Measurements from ENCODE around the gene SEC14L3. TPM values are rescaled to one million over a fixed set of nuclear protein-coding genes. Genes with fewer than 3 reads are reported as not detected.

SEC14L3 gene
- total RNA-seq, 3 donors from 2014 or later, result not detected

DNA sequence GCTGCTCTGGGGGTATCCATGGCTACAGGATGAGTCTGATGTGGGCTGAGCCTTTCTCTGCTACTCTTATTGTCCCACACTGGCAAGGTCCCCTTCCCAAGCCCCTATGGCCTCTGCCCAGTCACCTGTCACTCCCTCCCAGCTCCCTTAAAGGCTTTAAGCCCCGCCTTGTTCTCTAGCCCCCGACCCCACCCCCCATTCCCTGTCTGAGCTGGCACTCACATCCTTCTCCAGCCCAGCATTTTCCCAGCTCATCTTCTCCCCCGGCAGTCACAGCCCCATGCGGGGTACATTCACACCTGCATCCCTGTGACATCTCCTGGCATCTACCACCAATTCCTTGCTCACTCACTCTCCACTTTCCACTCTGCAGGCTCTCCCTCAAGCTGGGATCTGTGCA, 41.9 kb downstream of the SEC14L3 start:
- Histone ChIP-seq H3K27me3 (no peaks in the 10 kb centered on the region), H3K9me3 (no peaks in the 10 kb centered on the region), H3K36me3 (no peaks in the 10 kb centered on the region), H3K4me1 (peaks cover 0 to 3% of the 10 kb centered on the region in 2 donors), H3K4me3 (no peak overlapping the region), H3K27ac (no peak overlapping the region)
- intact Hi-C loops (cut with DNase I; ENCODE audit: low total_unique reads), result no loop called here
- TF ChIP-seq POLR2AphosphoS5 (IDR thresholded peaks at IDR 0.05), result no peak
- no peak for TF ChIP-seq POLR2A (IDR thresholded peaks at IDR 0.05)
- TF ChIP-seq CTCF (IDR thresholded peaks at IDR 0.05), result no peak
- no peak for DNase-seq (ENCODE audit: low spot score in 2 of 2)

GRCh38 chr22:30427871-30428270, 43.9 kb downstream of the SEC14L3 start:
- Histone ChIP-seq H3K9me3 (no peaks in the 10 kb centered on the region), H3K36me3 (no peaks in the 10 kb centered on the region), H3K27ac (peak overlapping the region in 1 of 2 donors; percentile 84), H3K27me3 (no peaks in the 10 kb centered on the region), H3K4me1 (peaks cover 0 to 10% of the 10 kb centered on the region in 2 donors), H3K4me3 (no peak overlapping the region)
- intact Hi-C loops (cut with DNase I; ENCODE audit: low total_unique reads), result no loop called here
- no peak for DNase-seq (ENCODE audit: low spot score in 2 of 2)
- no peak for TF ChIP-seq POLR2A (IDR thresholded peaks at IDR 0.05)
- no peak for TF ChIP-seq POLR2AphosphoS5 (IDR thresholded peaks at IDR 0.05)
- TF ChIP-seq CTCF (IDR thresholded peaks at IDR 0.05), result no peak

GRCh38 chr22:30426388-30427353, 45.1 kb downstream of the SEC14L3 start:
- Histone ChIP-seq H3K27me3 (no peaks in the 10 kb centered on the region), H3K9me3 (no peaks in the 10 kb centered on the region)
- intact Hi-C loops (cut with DNase I; ENCODE audit: low total_unique reads), result no loop called here

GRCh38 chr22:30425616-30426387, 46.0 kb downstream of the SEC14L3 start, which contains the start of gene MTFP1:
Gene MTFP1, plus strand, starts transcription at chr22:30425768. Its CDS starts 112 bp downstream, at chr22:30425880.
- peak; percentile 39 to 60 for DNase-seq (ENCODE audit: low spot score in 2 of 2)
- intact Hi-C loops (cut with DNase I; ENCODE audit: low total_unique reads), result no loop called here

More at GRCh38 chr22:30426388-30427353, 45.1 kb downstream of the SEC14L3 start:
- H3K4me1 ChIP-seq, result peaks cover 8 to 22% of the 10 kb centered on the region in 2 donors
- no peaks in the 10 kb centered on the region for H3K36me3 ChIP-seq
- DNase-seq (ENCODE audit: low spot score in 2 of 2), result peak; percentile 79 to 83
- H3K27ac ChIP-seq, result peak overlapping the region; percentile 80 to 84
- TF ChIP-seq POLR2A (IDR thresholded peaks at IDR 0.05) (no peak), CTCF (IDR thresholded peaks at IDR 0.05) (peak in 2 of 3 donors; percentile 59 to 66), POLR2AphosphoS5 (IDR thresholded peaks at IDR 0.05) (peak; percentile 13 to 38 (median 36))
- H3K4me3 ChIP-seq, result peak overlapping the region; percentile 64 to 85 (median 76)

More at GRCh38 chr22:30425616-30426387, 46.0 kb downstream of the SEC14L3 start, which contains the start of gene MTFP1:
- Histone ChIP-seq H3K36me3 (no peaks in the 10 kb centered on the region), H3K27me3 (no peaks in the 10 kb centered on the region), H3K9me3 (no peaks in the 10 kb centered on the region), H3K4me3 (peak within 1 kb of the TSS; percentile 71 to 85 (median 76)), H3K4me1 (peaks cover 8 to 24% of the 10 kb centered on the region in 2 donors), H3K27ac (peak within 1 kb of the TSS; percentile 96 to 99)
- no peak for TF ChIP-seq POLR2A (IDR thresholded peaks at IDR 0.05)
- no peak for TF ChIP-seq CTCF (IDR thresholded peaks at IDR 0.05)
- no peak for TF ChIP-seq POLR2AphosphoS5 (IDR thresholded peaks at IDR 0.05)
